GM21723 (cell line): ENCODE measurements around the gene CNOT6.
"Not testable (repeated sequence)": the region's sequence is repeated elsewhere in the genome, so short reads cannot be mapped to it uniquely, and the experiment has no call there.

Source experiments
- ATAC-seq: cut with Tn5 transposase; IDR thresholded peaks from one replicate; pipeline ENCODE4 v1.9.1; 2021; ENCODE audit warnings: mild to moderate bottlenecking, moderate library complexity; ENCODE audit not compliant: unreplicated experiment

The CNOT6 gene

GRCh38 chr5:180470966-180471582 lies 23.1 kb upstream of the CNOT6 start:
- peak; percentile 70 for ATAC-seq

GRCh38 chr5:180471866-180472265 lies 22.3 kb upstream of the CNOT6 start:
- ATAC-seq = no peak

GRCh38 chr5:180472269-180472668 lies 21.9 kb upstream of the CNOT6 start:
- ATAC-seq = no peak

- ATAC-seq = not testable (repeated sequence)
Measured at GRCh38 chr5:180473386-180473785, 20.8 kb upstream of the CNOT6 start.

- no peak for ATAC-seq
Measured at GRCh38 chr5:180474569-180474968, 19.6 kb upstream of the CNOT6 start.

GRCh38 chr5:180475969-180476524 lies 18.1 kb upstream of the CNOT6 start:
- not testable (repeated sequence) for ATAC-seq

- no peak for ATAC-seq
Measured at GRCh38 chr5:180484813-180485212, 9.4 kb upstream of the CNOT6 start.

- ATAC-seq = no peak
Measured at GRCh38 chr5:180486636-180487149, 7.5 kb upstream of the CNOT6 start.

- ATAC-seq = no peak
Measured at GRCh38 chr5:180487556-180487955, 6.6 kb upstream of the CNOT6 start.

GRCh38 chr5:180491496-180491895 lies 2.7 kb upstream of the CNOT6 start:
- ATAC-seq = no peak

- ATAC-seq = no peak
Measured at GRCh38 chr5:180492226-180492903, 1.8 kb upstream of the CNOT6 start.

- ATAC-seq = peak; percentile 38
Measured at GRCh38 chr5:180494510-180495181, 467 bp downstream of the CNOT6 start.

GRCh38 chr5:180495292-180495691 lies 1.1 kb downstream of the CNOT6 start:
- no peak for ATAC-seq

GRCh38 chr5:180495991-180496741 lies 2.0 kb downstream of the CNOT6 start:
- ATAC-seq = no peak

- ATAC-seq = not testable (repeated sequence)
Measured at GRCh38 chr5:180496806-180497205, 2.6 kb downstream of the CNOT6 start.

- not testable (repeated sequence) for ATAC-seq
Measured at GRCh38 chr5:180497865-180498264, 3.7 kb downstream of the CNOT6 start.

GRCh38 chr5:180498378-180498777 lies 4.2 kb downstream of the CNOT6 start:
- ATAC-seq = no peak

- no peak for ATAC-seq
Measured at GRCh38 chr5:180499684-180500083, 5.5 kb downstream of the CNOT6 start.

GRCh38 chr5:180500300-180500699 lies 6.1 kb downstream of the CNOT6 start:
- ATAC-seq = not testable (repeated sequence)

- no peak for ATAC-seq
Measured at GRCh38 chr5:180507661-180508060, 13.5 kb downstream of the CNOT6 start.

GRCh38 chr5:180515294-180515693 lies 21.1 kb downstream of the CNOT6 start:
- no peak for ATAC-seq
